ENCODE data around the gene SYN1. TPM values are rescaled to one million over a fixed set of nuclear protein-coding genes. Genes with fewer than 3 reads are reported as not detected.

SYN1 gene
- total RNA-seq, 1 experiment from 2014 or later, result not detected

- no peak for DNase-seq (ENCODE audit: low spot score)
Measured at GRCh38 chrX:47597222-47597621, 22.4 kb downstream of the SYN1 start.

GRCh38 chrX:47596256-47596655, 23.4 kb downstream of the SYN1 start:
- DNase-seq (ENCODE audit: low spot score), result no peak

- no peak for DNase-seq (ENCODE audit: low spot score)
Measured at GRCh38 chrX:47595716-47596251, 23.9 kb downstream of the SYN1 start.

GRCh38 chrX:47593522-47593921, 26.1 kb downstream of the SYN1 start:
- no peak for DNase-seq (ENCODE audit: low spot score)

- DNase-seq (ENCODE audit: low spot score), result no peak
Measured at GRCh38 chrX:47590984-47591383, 28.7 kb downstream of the SYN1 start.

- no peak for DNase-seq (ENCODE audit: low spot score)
Measured at GRCh38 chrX:47587906-47588735, 31.5 kb downstream of the SYN1 start.

GRCh38 chrX:47587091-47587891, 32.4 kb downstream of the SYN1 start:
- DNase-seq (ENCODE audit: low spot score), result no peak

GRCh38 chrX:47586043-47586787, 33.4 kb downstream of the SYN1 start:
- no peak for DNase-seq (ENCODE audit: low spot score)

- no peak for DNase-seq (ENCODE audit: low spot score)
Measured at GRCh38 chrX:47585273-47585672, 34.4 kb downstream of the SYN1 start.

- no peak for DNase-seq (ENCODE audit: low spot score)
Measured at GRCh38 chrX:47584714-47585113, 34.9 kb downstream of the SYN1 start.

- no peak for DNase-seq (ENCODE audit: low spot score)
Measured at GRCh38 chrX:47583240-47583861, 36.3 kb downstream of the SYN1 start.

GRCh38 chrX:47581731-47582647, 37.7 kb downstream of the SYN1 start, which contains the start of gene TIMP1:
TIMP1 (plus strand) TSS chrX:47582436; CDS start chrX:47583416, 980 bp downstream.
- peak; percentile 84 for DNase-seq (ENCODE audit: low spot score)

GRCh38 chrX:47579537-47579936, 40.1 kb downstream of the SYN1 start:
- no peak for DNase-seq (ENCODE audit: low spot score)

- DNase-seq (ENCODE audit: low spot score), result no peak
Measured at GRCh38 chrX:47578692-47579091, 41.0 kb downstream of the SYN1 start.

GRCh38 chrX:47577901-47578300, 41.8 kb downstream of the SYN1 start:
- DNase-seq (ENCODE audit: low spot score), result no peak

- no peak for DNase-seq (ENCODE audit: low spot score)
Measured at GRCh38 chrX:47577424-47577823, 42.2 kb downstream of the SYN1 start.

GRCh38 chrX:47576021-47576898, 43.4 kb downstream of the SYN1 start:
- DNase-seq (ENCODE audit: low spot score), result no peak

GRCh38 chrX:47574547-47575301, 44.9 kb downstream of the SYN1 start:
- no peak for DNase-seq (ENCODE audit: low spot score)
